Activated naive CD4-positive, alpha-beta T cell treated with anti-CD3 and anti-CD28 coated beads for 36 hours (primary cell): ENCODE results near the gene ATF5. TPM values are rescaled to one million over a fixed set of nuclear protein-coding genes. Genes with fewer than 3 reads are reported as not detected.
"Not testable (repeated sequence)": the region's sequence is repeated elsewhere in the genome, so short reads cannot be mapped to it uniquely, and the experiment has no call there.

Experiments
- CTCF ChIA-PET: fragments of 350-600 bp; sonication (Branson Sonifier 250); formaldehyde crosslinking; loops from one replicate; lab custom pipeline; 2021; ENCODE audit warnings: antibody characterized with exemption; lab: Charles Lee
- DNase-seq: peaks from one replicate; pipeline ENCODE4 v3.0.0-alpha.2; 2020
- H3K27ac Mint-ChIP-seq: one replicate; pipeline ENCODE4 v1.8.0; 2021; ENCODE audit warnings: mild to moderate bottlenecking, mixed read lengths
- H3K27me3 Mint-ChIP-seq: one replicate; pipeline ENCODE4 v1.8.0; 2021; ENCODE audit warnings: low read depth, mixed read lengths
- H3K36me3 Mint-ChIP-seq: one replicate; pipeline ENCODE4 v1.8.0; 2021; ENCODE audit warnings: low read depth, mixed read lengths
- H3K4me1 Mint-ChIP-seq: one replicate; pipeline ENCODE4 v1.8.0; 2021; ENCODE audit warnings: low read depth, mixed read lengths
- H3K4me3 Mint-ChIP-seq: one replicate; pipeline ENCODE4 v1.8.0; 2021; ENCODE audit warnings: mild to moderate bottlenecking, moderate library complexity, mixed read lengths
- H3K9me3 Mint-ChIP-seq: one replicate; pipeline ENCODE4 v1.8.0; 2021; ENCODE audit warnings: mixed read lengths
- intact Hi-C: fragments of 100-400 bp; cut with micrococcal nuclease; formaldehyde crosslinking; loops from one replicate; pipeline ENCODE4 v1.15.1; 2023
- total RNA-seq, 2 experiments: library from RNA; stranded (reverse); gene quantifications; one replicate each; pipeline ENCODE4 v1.2.3, GENCODE V29; 2021

ATF5 gene
- total RNA-seq, 2 experiments from 2014 or later = 8.0 to 8.8 TPM

GRCh38 chr19:49918089-49918488 lies 10.9 kb upstream of the ATF5 start:
- Mint-ChIP-seq H3K36me3 (peaks cover 51% of the 10 kb centered on the region), H3K9me3 (no peaks in the 10 kb centered on the region), H3K27ac (peak overlapping the region; percentile 53), H3K4me1 (peaks cover 42% of the 10 kb centered on the region), H3K27me3 (no peaks in the 10 kb centered on the region), H3K4me3 (no peak overlapping the region)
- CTCF ChIA-PET = interaction anchor here (1.2 kb wide), 1 partner anchor 9 kb away, joined by 5 read pairs; no protein-coding TSS in a partner anchor
- no peak for DNase-seq
- intact Hi-C loops = no loop called here

DNA sequence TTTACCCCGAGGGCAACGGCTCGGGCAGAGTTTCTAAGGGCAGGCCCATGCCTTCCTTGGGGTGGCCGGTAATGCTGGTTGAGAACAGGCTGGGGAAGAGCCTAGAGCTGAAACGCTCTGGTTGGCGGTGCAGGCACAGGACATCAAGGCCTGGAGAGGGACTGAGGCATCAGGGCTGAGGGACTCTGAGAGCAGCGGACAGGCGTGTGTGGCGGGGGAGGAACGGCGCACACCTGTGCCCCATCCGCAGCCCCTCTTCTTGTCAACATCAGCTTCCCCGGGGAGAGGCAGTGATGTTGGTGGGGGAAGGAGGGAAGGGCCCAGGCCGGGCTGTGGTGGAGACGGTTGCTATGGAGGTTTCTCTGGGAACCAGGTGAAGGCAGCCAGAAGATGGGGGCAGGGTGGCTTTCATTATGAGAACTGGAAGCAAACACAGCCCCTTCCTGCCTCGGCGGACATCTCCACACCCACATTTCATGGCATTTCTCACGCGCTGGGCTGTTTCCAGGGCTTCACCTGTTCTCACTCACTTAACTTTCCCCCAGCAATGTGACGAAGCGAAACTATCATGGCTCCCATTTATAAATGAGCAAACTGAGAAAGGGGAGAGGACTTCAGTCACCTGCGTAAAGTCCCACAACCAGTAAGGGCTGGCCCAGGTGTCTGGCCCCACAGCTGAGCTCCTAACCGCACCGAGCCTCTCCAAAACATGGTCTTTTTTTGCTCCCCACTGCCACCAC lies 8.2 kb upstream of the ATF5 start:
- Mint-ChIP-seq H3K36me3 (peaks cover 44% of the 10 kb centered on the region), H3K27me3 (no peaks in the 10 kb centered on the region), H3K4me3 (no peak overlapping the region), H3K27ac (peak overlapping the region; percentile 41), H3K9me3 (no peaks in the 10 kb centered on the region), H3K4me1 (peaks cover 43% of the 10 kb centered on the region)
- peak; percentile 18 for DNase-seq
- CTCF ChIA-PET = interaction anchor here (1.6 kb wide), 1 partner anchor 30 kb away, joined by 4 read pairs; no protein-coding TSS in a partner anchor
- intact Hi-C loops = no loop called here

DNA sequence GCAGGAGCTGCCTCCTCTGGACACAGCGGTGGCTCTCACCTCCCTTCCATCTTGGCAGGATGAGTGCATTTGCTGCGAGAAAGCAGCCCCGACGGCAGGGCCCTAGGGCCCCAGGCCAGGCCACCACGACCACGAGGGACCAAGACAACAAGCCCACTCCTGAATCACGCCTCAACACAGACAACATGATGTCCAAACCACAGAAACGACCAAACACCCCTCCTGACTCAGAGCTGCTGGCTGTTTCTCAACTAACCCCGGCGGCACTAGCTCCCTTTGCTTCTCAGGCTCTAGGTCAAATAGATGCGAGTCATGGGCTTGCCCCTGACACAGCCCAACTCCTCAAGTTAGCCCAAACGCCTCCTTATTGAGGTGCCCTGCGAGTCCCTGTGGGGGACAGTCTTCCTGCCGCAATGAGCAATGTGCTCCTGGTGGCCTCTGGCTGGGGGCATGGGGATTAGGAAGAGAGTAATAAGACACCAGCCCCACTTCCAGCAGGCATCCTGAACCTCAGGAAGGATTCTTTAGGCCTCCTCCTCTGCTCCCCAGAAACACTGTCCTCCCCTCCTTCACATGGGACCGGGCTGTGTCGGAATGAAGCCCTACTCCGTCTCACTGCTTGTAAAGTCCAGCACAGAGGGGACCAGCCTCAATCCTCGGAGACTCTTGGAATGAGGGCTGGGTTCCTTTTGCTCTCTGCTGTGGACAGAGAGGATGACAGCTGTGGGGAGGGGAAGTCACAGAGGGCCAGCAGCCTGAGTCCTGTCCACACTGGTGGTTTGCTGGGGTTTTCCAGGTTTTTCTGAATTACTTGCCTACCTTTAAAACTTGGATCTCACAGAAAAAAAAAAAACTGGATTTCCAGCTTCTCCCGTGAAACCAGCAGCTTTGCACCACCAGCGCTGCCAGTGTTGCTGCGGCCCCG lies 6.9 kb upstream of the ATF5 start:
- H3K4me1 Mint-ChIP-seq = peaks cover 44% of the 10 kb centered on the region
- no peaks in the 10 kb centered on the region for H3K27me3 Mint-ChIP-seq
- CTCF ChIA-PET = interaction anchor here (1.0 to 1.6 kb wide), 2 partner anchors 11 to 32 kb away, joined by 3 to 4 read pairs; no protein-coding TSS in a partner anchor
- intact Hi-C loops = no loop called here
- peak overlapping the region; percentile 66 for H3K27ac Mint-ChIP-seq
- H3K9me3 Mint-ChIP-seq = no peaks in the 10 kb centered on the region
- H3K4me3 Mint-ChIP-seq = no peak overlapping the region
- peaks cover 43% of the 10 kb centered on the region for H3K36me3 Mint-ChIP-seq
- no peak for DNase-seq

DNA sequence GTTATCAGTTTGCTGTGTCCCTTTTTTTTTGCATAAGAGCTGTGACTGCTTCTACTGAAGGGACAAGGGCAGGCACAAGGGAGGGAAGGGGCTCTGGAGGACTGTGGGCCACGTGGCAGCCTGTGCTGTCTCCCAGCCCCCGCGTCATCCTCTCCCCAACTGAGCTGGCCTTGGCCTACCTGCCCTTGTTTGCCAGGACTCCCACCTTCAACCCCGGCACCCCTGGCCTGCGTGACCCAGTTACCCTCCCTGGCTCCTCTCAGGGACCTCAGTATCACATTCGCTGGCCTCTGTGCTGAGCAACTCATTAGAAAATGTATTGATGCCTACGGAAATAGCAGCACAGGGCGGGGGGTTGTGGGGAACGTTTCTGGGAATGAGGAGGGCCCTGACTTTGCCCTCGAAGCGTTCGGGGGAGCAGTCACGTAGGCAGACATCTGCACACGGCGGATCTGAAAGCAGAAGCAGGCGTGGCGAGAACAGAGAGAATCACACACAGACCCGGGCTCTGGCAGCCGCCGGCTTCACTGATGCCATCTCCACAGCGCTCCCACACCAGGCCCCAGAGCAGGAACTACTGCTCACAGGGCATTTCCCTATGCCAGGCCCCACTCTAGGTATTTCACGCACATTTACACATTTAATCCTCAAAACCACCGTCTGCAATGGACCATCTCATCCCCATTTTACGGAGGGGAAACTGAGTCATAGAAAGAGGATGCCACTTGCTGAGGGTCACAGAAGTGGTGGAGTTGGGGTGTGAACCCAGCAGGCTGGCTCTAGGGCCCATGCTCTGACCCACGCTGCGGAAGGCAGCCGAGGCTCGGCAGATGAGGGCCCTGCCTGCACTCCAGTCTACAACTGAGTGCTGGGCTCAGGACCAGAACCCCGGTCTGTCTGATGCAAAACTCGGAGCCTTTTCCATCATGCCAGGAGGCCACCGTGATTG lies 5.7 kb upstream of the ATF5 start:
- intact Hi-C loops = no loop called here
- H3K4me1 Mint-ChIP-seq = peaks cover 51% of the 10 kb centered on the region
- H3K27me3 Mint-ChIP-seq = no peaks in the 10 kb centered on the region
- H3K4me3 Mint-ChIP-seq = no peak overlapping the region
- DNase-seq = no peak
- peaks cover 47% of the 10 kb centered on the region for H3K36me3 Mint-ChIP-seq
- H3K9me3 Mint-ChIP-seq = no peaks in the 10 kb centered on the region
- peak overlapping the region; percentile 77 for H3K27ac Mint-ChIP-seq
- CTCF ChIA-PET = no interaction called here

- intact Hi-C loops = no loop called here
- CTCF ChIA-PET = no interaction called here
- H3K27ac Mint-ChIP-seq = peak overlapping the region; percentile 77
- H3K4me3 Mint-ChIP-seq = no peak overlapping the region
- DNase-seq = no peak
- H3K4me1 Mint-ChIP-seq = peaks cover 55% of the 10 kb centered on the region
- H3K36me3 Mint-ChIP-seq = peaks cover 50% of the 10 kb centered on the region
- H3K9me3 Mint-ChIP-seq = no peaks in the 10 kb centered on the region
- no peaks in the 10 kb centered on the region for H3K27me3 Mint-ChIP-seq
Observed at GRCh38 chr19:49924004-49924880, 4.8 kb upstream of the ATF5 start.

GRCh38 chr19:49924881-49925210 lies 4.2 kb upstream of the ATF5 start:
- DNase-seq, H3K27me3 Mint-ChIP-seq, CTCF ChIA-PET, H3K4me3 Mint-ChIP-seq, H3K9me3 Mint-ChIP-seq, intact Hi-C loops: not testable (repeated sequence)
- Mint-ChIP-seq H3K4me1 (peaks cover 60% of the 10 kb centered on the region), H3K27ac (peak overlapping the region; percentile 77), H3K36me3 (peaks cover 51% of the 10 kb centered on the region)

DNA sequence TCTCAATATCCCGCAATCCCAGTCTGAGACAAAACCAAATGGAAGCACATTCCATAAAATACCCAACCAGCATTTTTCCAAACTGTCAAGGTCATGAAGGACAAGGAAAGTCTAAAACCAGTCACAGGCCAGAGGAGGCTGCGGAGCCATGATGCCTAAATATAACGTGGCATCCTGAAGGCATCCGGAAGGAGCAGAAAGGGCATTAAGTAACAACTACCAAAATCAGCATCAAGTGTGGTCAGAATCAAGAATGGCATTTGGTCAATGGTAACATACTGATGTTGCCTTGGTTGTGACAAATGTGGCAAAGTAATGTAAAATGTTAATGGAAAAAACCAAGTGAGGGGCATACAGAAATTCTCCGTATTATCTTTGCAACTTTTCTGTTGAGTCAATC lies 3.5 kb upstream of the ATF5 start:
- peaks cover 65% of the 10 kb centered on the region for H3K4me1 Mint-ChIP-seq
- H3K9me3 Mint-ChIP-seq = no peaks in the 10 kb centered on the region
- intact Hi-C loops = no loop called here
- H3K27ac Mint-ChIP-seq = no peak overlapping the region
- DNase-seq = no peak
- H3K4me3 Mint-ChIP-seq = no peak overlapping the region
- CTCF ChIA-PET = no interaction called here
- no peaks in the 10 kb centered on the region for H3K27me3 Mint-ChIP-seq
- peaks cover 54% of the 10 kb centered on the region for H3K36me3 Mint-ChIP-seq

GRCh38 chr19:49926515-49926914 lies 2.5 kb upstream of the ATF5 start:
- Mint-ChIP-seq H3K27me3 (no peaks in the 10 kb centered on the region), H3K4me1 (peaks cover 61% of the 10 kb centered on the region), H3K9me3 (no peaks in the 10 kb centered on the region), H3K36me3 (peaks cover 49% of the 10 kb centered on the region), H3K4me3 (no peak overlapping the region), H3K27ac (peak overlapping the region; percentile 41)
- CTCF ChIA-PET = no interaction called here
- intact Hi-C loops = no loop called here
- DNase-seq = no peak

DNA sequence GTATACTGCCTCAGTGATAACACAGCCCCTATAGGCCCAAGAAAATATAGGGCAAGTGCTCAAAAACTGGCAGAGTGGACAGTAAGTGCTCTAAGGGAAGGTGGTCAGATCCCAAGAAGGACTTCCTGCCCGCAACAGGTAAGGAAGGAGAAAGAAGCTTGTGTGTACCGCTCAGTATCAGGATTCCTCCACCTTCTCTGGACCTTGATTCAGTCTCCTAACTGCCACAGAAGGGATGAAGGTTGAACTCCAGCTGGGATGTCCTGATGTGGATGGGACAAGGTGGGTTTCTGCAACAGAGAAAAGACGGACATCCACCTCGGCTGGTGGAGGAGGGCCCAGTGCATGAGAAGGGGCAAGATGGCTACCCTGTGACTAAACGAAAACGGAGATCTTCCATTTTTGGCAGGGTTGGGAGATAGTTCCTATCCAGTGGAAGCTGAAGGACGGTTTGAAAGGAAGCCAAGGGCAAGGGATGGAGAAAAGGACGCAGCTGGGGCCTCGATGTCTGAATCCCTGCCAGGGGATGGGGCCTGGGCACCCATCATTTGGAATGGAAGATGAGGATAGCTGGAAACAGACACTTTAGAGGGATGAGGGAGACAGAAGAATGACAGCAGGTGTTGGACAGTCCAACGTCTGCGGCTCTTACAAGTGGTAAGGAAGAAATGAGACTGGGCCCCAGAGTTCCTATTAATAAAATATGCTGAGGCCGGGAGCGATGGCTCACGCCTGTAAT lies 1.3 kb upstream of the ATF5 start:
- H3K4me1 Mint-ChIP-seq = peaks cover 60% of the 10 kb centered on the region
- CTCF ChIA-PET = interaction anchor here (0.6 to 2.8 kb wide), 4 partner anchors 10 to 239 kb away, joined by 3 to 9 read pairs (median 4); no protein-coding TSS in a partner anchor
- H3K27me3 Mint-ChIP-seq = no peaks in the 10 kb centered on the region
- DNase-seq = no peak
- peaks cover 48% of the 10 kb centered on the region for H3K36me3 Mint-ChIP-seq
- intact Hi-C loops = no loop called here
- peak overlapping the region; percentile 100 for H3K27ac Mint-ChIP-seq
- H3K4me3 Mint-ChIP-seq = peak overlapping the region; percentile 89
- no peaks in the 10 kb centered on the region for H3K9me3 Mint-ChIP-seq

GRCh38 chr19:49929611-49930482 lies 842 bp downstream of the ATF5 start:
- H3K4me1 Mint-ChIP-seq = peaks cover 60% of the 10 kb centered on the region
- peak; percentile 97 for DNase-seq

More at GRCh38 chr19:49929611-49930482, 842 bp downstream of the ATF5 start:
- Mint-ChIP-seq H3K27ac (peak overlapping the region; percentile 100), H3K4me3 (peak overlapping the region; percentile 89), H3K36me3 (peaks cover 40% of the 10 kb centered on the region), H3K27me3 (no peaks in the 10 kb centered on the region), H3K9me3 (no peaks in the 10 kb centered on the region)
- intact Hi-C loops = loop anchor here (1.0 kb wide), 6 partner anchors 19 to 164 kb away; partner anchors contain the start of genes AKT1S1, TBC1D17 and VRK3
- CTCF ChIA-PET = interaction anchor here (0.6 to 2.8 kb wide), 2 partner anchors 8 to 14 kb away, joined by 4 to 9 read pairs; no protein-coding TSS in a partner anchor
